BLaER1 (cell line): Measurements from ENCODE around the gene MAPK8.

Source experiments
- H3K27ac ChIP-seq: shearing (Covaris generic); formaldehyde crosslinking; 2 replicates; pipeline ENCODE4 v1.8.1; 2022
- H3K27me3 ChIP-seq: shearing (Covaris generic); formaldehyde crosslinking; 2 replicates; pipeline ENCODE4 v1.8.1; 2022
- H3K36me3 ChIP-seq: shearing (Covaris generic); formaldehyde crosslinking; 2 replicates; pipeline ENCODE4 v1.8.1; 2022
- H3K4me1 ChIP-seq: shearing (Covaris generic); formaldehyde crosslinking; 2 replicates; pipeline ENCODE4 v1.8.1; 2022
- H3K4me2 ChIP-seq: shearing (Covaris generic); formaldehyde crosslinking; 2 replicates; pipeline ENCODE4 v1.8.1; 2022
- H3K4me3 ChIP-seq: shearing (Covaris generic); formaldehyde crosslinking; 2 replicates; pipeline ENCODE4 v1.8.1; 2022
- H3K9ac ChIP-seq: shearing (Covaris generic); formaldehyde crosslinking; 2 replicates; pipeline ENCODE4 v1.8.1; 2022
- H3K9me3 ChIP-seq: shearing (Covaris generic); formaldehyde crosslinking; 2 replicates; pipeline ENCODE4 v1.8.1; 2022
- H4K20me1 ChIP-seq: shearing (Covaris generic); formaldehyde crosslinking; 2 replicates; pipeline ENCODE4 v1.8.1; 2022
- Cebpa-rat ChIP-seq: shearing (Covaris generic); IDR thresholded peaks from 2 replicates; pipeline ENCODE4 v1.8.1; 2022

MAPK8 gene

DNA sequence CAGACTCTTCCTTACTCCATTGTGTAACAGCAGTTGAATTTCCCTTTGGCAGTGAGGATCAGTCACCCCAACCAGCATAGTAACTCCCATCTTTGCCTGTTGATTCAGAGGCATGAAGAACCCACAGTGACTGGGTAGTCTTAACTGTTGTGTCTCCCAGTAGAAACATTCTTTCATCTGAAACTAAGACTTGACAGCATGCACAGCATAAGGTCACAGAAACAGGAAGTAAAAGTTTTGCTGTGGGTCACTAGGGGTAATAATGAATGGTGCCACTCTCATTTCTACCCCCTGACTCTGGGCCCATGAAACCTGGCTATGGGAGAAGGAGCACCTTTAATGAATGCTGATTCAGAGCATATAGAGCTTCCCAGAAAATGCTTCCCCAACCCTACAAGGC is 23.6 kb upstream of the MAPK8 start:
- Histone ChIP-seq H3K36me3 (no peaks in the 10 kb centered on the region), H3K9ac (no peak overlapping the region), H3K4me3 (no peak overlapping the region), H3K9me3 (peaks cover 28% of the 10 kb centered on the region), H3K4me1 (peaks cover 16% of the 10 kb centered on the region), H3K27me3 (no peaks in the 10 kb centered on the region), H3K27ac (no peak overlapping the region), H4K20me1 (no peaks in the 10 kb centered on the region), H3K4me2 (no peak overlapping the region)
- TF ChIP-seq Cebpa-rat, result no peak

DNA sequence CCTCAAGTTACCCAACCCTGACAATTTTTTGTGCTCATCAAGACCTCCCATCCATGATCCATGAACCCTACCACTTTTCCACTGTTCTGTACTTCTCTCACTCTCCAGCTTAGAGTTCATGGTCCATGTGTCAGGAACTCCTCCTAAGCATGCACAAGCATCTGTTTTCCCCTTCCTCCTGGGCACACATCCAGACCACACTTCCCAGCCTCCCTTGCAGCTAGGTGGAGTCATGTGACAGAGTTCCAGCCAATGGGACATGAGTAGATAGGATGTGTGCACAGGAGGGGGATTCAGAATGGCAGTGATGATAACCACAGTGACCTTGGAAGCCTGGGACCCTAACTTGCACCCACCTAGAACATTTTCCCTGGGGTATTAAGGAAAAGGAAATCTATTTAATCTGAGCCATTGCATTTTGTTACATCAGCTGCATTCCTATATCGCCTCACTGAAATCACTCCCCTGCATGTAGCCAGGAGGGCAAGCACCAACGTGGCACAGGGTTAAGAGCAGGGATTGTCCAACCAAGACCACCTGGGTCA is 22.4 kb upstream of the MAPK8 start:
- Histone ChIP-seq H3K4me2 (no peak overlapping the region), H3K4me3 (no peak overlapping the region), H3K27me3 (no peaks in the 10 kb centered on the region), H3K9me3 (peaks cover 28% of the 10 kb centered on the region), H3K36me3 (no peaks in the 10 kb centered on the region), H3K27ac (no peak overlapping the region), H4K20me1 (no peaks in the 10 kb centered on the region), H3K9ac (no peak overlapping the region), H3K4me1 (peaks cover 16% of the 10 kb centered on the region)
- TF ChIP-seq Cebpa-rat, result no peak

DNA sequence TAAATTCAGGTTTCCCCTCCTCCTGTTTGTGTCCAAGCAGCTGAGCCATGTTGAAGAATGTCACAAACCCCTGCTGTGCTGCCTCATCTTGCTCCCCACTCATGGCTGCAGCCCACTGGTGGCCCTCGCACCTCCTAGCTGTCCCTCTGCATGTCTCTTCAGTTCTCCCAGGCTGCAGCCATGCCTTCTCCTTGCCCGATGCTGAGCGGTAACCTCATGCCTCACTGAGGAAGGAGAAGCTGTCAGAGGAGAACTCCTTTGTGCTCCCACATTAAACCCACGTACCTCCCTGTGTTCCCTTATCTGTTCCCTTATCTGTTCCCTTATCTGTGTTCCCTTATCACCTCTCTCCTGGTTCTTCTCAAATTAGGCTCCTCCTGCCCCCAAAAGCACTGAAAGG is 21.7 kb upstream of the MAPK8 start:
- H3K9ac ChIP-seq, result no peak overlapping the region
- no peaks in the 10 kb centered on the region for H4K20me1 ChIP-seq
- H3K36me3 ChIP-seq, result no peaks in the 10 kb centered on the region
- peak overlapping the region; percentile 64 for H3K4me2 ChIP-seq
- TF ChIP-seq Cebpa-rat, result no peak
- H3K4me3 ChIP-seq, result no peak overlapping the region
- H3K27me3 ChIP-seq, result no peaks in the 10 kb centered on the region
- H3K9me3 ChIP-seq, result peaks cover 28% of the 10 kb centered on the region
- H3K4me1 ChIP-seq, result peaks cover 21% of the 10 kb centered on the region
- no peak overlapping the region; the same call in 1 of the 2 replicates for H3K27ac ChIP-seq

DNA sequence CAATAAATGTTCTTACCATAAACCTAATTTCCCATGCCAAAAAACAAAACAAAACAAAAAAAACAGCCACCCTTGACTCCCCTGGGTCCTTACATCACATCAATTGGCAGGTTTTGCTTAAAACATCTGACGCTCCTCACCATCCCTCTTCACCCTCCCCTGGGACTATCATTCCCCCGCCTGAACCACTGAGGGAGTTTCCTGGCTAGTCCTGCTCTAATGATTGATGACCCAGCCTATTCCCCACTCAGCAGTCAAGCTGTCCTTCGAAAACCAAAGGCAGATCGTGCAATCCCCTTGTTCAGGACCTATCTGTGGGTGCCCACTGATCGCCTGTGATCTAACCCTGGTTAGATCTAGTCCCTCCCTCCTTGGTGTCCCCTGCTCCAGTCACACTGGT is 20.8 kb upstream of the MAPK8 start:
- Histone ChIP-seq H3K9me3 (peaks cover 28% of the 10 kb centered on the region), H4K20me1 (no peaks in the 10 kb centered on the region), H3K27me3 (no peaks in the 10 kb centered on the region), H3K36me3 (no peaks in the 10 kb centered on the region), H3K27ac (no peak overlapping the region), H3K9ac (no peak overlapping the region), H3K4me2 (peak overlapping the region; percentile 64), H3K4me3 (no peak overlapping the region), H3K4me1 (peaks cover 21% of the 10 kb centered on the region)
- no peak for TF ChIP-seq Cebpa-rat

DNA sequence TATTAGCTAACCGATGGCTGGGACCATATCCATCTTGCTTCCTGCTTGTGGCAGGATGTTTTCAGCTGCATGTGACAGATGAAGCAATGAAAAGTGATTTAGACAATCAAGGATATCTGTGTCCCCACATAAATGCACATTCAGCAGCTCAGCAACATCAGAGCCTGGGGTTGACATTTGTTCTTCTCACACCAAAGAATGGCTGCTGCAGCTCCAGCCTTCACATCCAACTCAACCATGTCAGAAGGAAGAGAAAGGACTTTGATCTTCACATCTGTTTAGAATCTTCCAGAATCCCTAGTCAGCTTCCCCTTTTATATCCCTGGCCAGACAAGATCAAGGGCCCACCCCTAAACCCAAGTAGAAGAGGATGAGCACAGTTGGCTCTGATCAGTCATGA is 20.1 kb upstream of the MAPK8 start:
- no peak for TF ChIP-seq Cebpa-rat
- no peak overlapping the region for H3K27ac ChIP-seq
- no peaks in the 10 kb centered on the region for H4K20me1 ChIP-seq
- H3K4me1 ChIP-seq, result peaks cover 23% of the 10 kb centered on the region
- H3K9me3 ChIP-seq, result peaks cover 27% of the 10 kb centered on the region
- H3K9ac ChIP-seq, result no peak overlapping the region
- no peaks in the 10 kb centered on the region for H3K36me3 ChIP-seq
- H3K4me3 ChIP-seq, result no peak overlapping the region
- no peaks in the 10 kb centered on the region for H3K27me3 ChIP-seq
- H3K4me2 ChIP-seq, result peak overlapping the region; percentile 64; the same call in 1 of the 2 replicates

DNA sequence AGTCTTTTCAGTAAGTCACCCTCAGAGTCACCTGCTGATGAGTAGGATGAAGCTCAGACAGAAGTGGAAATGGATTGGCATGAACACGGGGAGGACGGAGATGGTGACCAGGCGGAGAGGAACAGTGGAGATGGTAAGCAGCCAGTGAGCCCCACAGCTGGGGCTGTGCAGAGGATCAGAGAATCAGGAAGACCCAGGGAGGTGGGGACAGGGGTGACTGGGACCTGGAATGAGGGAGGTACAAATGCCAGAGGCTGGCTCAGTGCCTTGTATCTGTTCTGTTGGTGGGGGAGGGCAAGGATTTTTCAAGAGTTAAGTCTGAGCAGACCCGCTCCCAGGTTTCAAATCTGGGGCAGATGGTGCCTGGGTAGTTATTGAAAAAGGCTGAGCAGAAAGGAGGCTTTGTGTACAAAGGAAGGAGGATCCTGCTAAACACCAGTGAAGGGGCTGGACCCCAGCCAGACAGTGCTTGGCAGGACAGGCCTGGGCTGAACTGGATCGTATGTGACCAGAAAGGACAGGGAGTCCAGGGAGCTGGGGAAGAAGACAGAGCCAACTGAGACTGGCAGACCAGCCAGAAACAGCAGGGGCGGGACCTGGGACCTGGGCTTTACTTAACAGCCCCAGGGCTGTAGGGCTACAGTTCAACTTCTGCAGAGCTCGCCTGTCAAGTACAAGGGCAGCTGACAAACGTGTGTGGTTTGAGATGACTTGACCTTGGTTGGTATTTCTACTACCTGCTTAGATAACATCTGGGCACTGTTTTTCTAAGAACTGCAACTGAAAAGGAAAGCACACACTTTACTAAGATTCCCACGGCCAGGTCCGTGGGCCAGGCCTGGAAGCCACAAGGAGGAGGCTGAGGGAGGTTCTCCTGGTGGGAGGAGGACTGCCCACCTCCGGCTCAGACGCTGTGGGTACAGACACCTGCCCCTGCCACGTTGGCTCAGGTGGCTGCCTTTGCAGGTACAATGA is 18.8 kb upstream of the MAPK8 start:
- no peak for TF ChIP-seq Cebpa-rat
- Histone ChIP-seq H3K27me3 (no peaks in the 10 kb centered on the region), H3K4me2 (no peak overlapping the region), H3K9ac (no peak overlapping the region), H3K27ac (no peak overlapping the region), H3K36me3 (no peaks in the 10 kb centered on the region), H3K4me3 (no peak overlapping the region), H4K20me1 (no peaks in the 10 kb centered on the region), H3K9me3 (peaks cover 19% of the 10 kb centered on the region), H3K4me1 (peaks cover 27% of the 10 kb centered on the region)

DNA sequence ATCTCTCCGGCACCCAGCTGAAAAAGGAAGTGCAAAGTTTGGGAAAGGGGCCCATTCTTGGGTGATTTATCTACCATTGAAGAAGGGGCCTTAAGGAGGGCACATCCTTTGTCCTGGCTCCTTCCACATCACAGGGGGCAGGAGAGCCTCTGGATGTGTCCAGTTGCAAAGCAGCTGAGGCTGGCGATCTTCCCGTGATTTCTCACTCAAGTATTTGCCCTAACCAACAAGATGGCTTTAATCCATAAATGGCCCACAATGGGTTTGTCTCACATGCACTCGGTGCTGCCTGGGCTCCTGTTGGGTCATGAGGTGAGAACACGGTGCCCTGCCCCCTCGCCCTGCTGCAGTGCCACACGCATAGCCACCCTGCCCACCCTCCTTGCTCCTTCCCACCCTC is 17.8 kb upstream of the MAPK8 start:
- Histone ChIP-seq H3K4me2 (no peak overlapping the region), H4K20me1 (no peaks in the 10 kb centered on the region), H3K9ac (no peak overlapping the region), H3K9me3 (peaks cover 9% of the 10 kb centered on the region), H3K27ac (no peak overlapping the region), H3K4me1 (peaks cover 27% of the 10 kb centered on the region), H3K4me3 (no peak overlapping the region), H3K36me3 (no peaks in the 10 kb centered on the region), H3K27me3 (no peaks in the 10 kb centered on the region)
- no peak for TF ChIP-seq Cebpa-rat

DNA sequence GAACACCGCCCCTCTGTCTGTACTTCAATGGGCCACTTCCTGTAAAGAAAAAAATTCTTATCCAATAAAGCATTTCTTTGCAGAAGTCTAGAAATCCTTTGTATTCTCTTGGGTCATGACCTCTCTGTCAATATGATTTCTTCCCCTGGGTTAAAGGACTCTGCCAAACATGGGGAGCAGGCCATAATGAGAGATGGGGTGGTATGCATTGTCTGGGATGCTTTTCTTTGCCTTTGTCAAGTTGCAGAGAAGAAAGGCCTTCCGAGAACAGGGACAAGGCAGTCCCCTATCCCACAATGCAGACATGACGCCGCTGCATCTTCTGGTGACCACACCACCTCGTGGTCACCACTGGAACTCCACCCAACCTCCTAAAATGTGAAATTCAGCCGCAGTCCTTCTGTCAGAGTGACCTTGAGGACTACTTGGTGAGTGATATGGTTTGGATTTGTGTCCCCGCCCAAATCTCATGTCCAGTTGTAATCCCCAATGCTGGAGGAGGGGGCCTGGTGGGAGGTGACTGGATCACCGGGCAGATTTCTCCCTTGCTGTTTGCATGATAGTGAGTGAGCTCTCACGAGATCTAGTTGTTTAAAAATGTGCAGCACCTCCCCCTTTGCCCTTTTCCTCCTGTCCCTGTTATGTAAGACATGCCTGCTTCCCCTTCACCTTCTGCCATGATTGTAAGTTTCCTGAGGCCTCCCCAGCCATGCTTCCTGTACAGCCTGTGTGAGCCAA is 16.8 kb upstream of the MAPK8 start:
- H3K27me3 ChIP-seq, result no peaks in the 10 kb centered on the region
- H3K4me1 ChIP-seq, result peaks cover 26% of the 10 kb centered on the region
- no peak overlapping the region for H3K9ac ChIP-seq
- no peak for TF ChIP-seq Cebpa-rat
- no peak overlapping the region for H3K27ac ChIP-seq
- H3K36me3 ChIP-seq, result no peaks in the 10 kb centered on the region
- no peaks in the 10 kb centered on the region for H4K20me1 ChIP-seq
- no peak overlapping the region for H3K4me2 ChIP-seq
- H3K9me3 ChIP-seq, result no peaks in the 10 kb centered on the region
- H3K4me3 ChIP-seq, result no peak overlapping the region

DNA sequence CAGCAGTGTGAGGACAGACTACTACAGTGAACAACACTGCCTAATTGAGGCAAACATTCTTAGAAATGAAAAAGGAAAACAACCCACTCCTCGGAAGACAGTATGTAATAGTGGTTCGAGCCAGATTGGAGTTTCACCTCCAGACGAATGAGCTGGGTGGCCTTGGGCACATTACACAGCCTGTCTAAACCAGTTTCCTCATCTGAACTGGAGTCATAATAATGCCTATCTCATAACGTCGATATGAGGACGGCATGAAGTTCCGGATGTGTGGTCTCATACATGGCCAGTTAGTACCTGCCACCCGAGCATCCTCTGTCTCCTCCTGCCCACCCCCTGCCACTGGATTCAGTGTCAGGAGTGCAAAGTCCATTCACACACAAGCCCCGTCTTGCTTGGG is 16.2 kb upstream of the MAPK8 start:
- H3K9me3 ChIP-seq, result no peaks in the 10 kb centered on the region
- no peaks in the 10 kb centered on the region for H4K20me1 ChIP-seq
- no peak overlapping the region for H3K4me2 ChIP-seq
- peaks cover 20% of the 10 kb centered on the region for H3K4me1 ChIP-seq
- no peak for TF ChIP-seq Cebpa-rat
- H3K36me3 ChIP-seq, result no peaks in the 10 kb centered on the region
- no peak overlapping the region for H3K4me3 ChIP-seq
- H3K27me3 ChIP-seq, result no peaks in the 10 kb centered on the region
- H3K27ac ChIP-seq, result no peak overlapping the region
- H3K9ac ChIP-seq, result no peak overlapping the region

DNA sequence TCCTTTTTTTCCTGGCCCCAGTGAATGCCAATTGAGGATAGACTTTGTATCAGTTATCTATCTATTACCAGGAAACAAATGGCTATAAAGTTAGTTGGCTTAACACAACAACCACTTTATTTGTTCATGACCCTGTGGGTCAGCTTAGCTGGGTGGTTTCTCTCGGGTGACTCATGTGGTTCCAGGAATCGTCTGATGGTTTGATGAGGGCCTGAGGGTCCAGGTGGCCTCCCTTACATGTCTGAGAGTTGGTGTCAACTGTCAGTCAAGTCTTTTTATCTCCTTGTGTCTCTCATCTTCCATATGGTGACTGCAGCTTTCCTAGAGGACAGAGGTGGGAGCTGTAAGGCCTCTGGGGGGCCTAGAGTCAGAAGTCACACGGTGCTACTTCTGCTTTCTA is 15.3 kb upstream of the MAPK8 start:
- H3K27ac ChIP-seq, result no peak overlapping the region
- no peaks in the 10 kb centered on the region for H3K36me3 ChIP-seq
- no peaks in the 10 kb centered on the region for H3K9me3 ChIP-seq
- H3K4me2 ChIP-seq, result no peak overlapping the region
- TF ChIP-seq Cebpa-rat, result no peak
- H4K20me1 ChIP-seq, result no peaks in the 10 kb centered on the region
- no peak overlapping the region for H3K9ac ChIP-seq
- no peaks in the 10 kb centered on the region for H3K27me3 ChIP-seq
- H3K4me1 ChIP-seq, result peaks cover 11% of the 10 kb centered on the region; the same call in 1 of the 2 replicates
- H3K4me3 ChIP-seq, result no peak overlapping the region
